Measurements from ENCODE around the gene SORCS1.

SORCS1 gene
- total RNA-seq, result 0 to 1.3 (median 0) reads per million in 9 experiments

DNA sequence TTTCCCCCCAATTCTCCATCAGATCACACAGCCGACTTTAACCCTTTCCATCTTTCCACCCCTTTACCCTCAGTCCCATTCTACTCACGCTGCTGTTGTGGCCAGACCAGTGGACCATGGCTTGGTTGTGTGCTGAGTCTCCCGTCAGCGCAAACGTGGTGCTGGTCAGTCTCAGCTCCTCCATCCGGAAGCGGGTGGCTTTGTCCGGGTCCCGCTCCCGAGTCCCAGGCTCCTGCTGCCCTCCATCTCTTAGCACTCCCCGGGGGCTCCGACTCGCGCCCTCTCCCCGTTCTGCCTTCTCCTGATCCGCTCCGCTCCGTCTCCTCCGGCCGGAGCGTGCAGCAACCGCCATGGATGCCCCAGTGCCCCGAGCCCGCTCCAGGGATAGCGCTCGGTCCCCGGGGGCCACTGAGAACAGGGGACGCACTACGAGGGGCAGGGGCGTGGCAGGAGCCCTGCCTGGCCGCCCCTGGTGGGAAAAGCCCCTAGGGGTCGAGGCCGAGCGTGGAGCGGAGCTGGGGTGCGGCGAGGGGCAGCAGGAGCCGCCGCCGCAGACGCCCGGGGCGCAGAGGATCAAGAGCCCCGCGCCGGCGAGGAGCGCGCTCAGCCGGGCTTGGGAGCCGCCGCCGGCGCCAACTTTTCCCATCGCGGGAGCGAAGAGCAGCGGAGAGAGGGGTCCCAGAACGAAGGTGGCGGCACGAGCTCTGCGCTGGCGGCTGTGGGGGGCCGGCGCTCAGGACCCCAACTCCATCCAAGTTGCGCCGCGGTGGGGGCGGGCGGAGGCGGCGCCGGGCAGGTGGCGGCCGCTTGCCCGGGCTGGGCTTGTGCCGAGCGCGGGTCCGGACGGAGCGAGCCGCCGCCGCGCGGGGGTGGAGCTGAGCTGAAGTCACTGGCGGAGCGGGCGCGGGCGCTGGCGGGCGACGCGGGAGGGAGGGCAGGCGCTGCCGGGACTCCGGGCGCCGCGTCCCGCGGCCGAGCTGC lies at the start of gene SORCS1:
SORCS1 (minus strand) TSS at position 826 of the 981 bp plus-strand sequence.
- ATAC-seq (replicated peaks) (no peak), DNase-seq (no peak)
- Mint-ChIP-seq H3K4me1 (ENCODE audit: low read depth in 2 of 2) (no peaks in the 10 kb centered on the region), H3K9me3 (peaks cover 0 to 2% of the 10 kb centered on the region in 2 donors), H3K36me3 (ENCODE audit: insufficient read depth) (no peaks in the 10 kb centered on the region), H3K4me3 (no peak within 1 kb of the TSS), H3K27me3 (peaks cover 0 to 9% of the 10 kb centered on the region in 2 donors), H3K27ac (no peak within 1 kb of the TSS)

DNA sequence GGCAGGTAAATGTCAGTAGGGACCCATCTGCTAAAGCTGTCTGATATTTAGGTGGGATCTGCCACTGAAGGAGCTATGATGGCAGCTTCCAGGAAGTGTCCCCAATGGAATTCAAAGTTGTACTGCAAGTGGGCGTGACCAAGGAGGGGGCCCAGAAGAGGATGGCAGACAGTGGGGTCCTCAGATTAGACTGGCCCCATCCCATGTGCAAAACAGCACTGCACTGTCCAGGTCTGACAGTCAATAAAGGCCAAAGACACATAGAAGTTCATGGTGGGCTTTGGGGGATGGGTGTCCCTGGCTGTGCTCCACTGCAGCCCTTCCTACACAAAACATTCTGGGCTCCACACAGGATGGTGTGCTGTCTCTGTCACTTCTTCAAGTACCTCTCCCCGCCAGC lies 49.8 kb upstream of the SORCS1 start:
- no peak for DNase-seq
- Mint-ChIP-seq H3K4me1 (ENCODE audit: low read depth in 2 of 2) (no peaks in the 10 kb centered on the region), H3K27me3 (no peaks in the 10 kb centered on the region), H3K4me3 (no peak overlapping the region), H3K36me3 (ENCODE audit: insufficient read depth) (no peaks in the 10 kb centered on the region), H3K27ac (no peak overlapping the region), H3K9me3 (peaks cover 0 to 8% of the 10 kb centered on the region in 2 donors)
- no peak for ATAC-seq (replicated peaks)

DNA sequence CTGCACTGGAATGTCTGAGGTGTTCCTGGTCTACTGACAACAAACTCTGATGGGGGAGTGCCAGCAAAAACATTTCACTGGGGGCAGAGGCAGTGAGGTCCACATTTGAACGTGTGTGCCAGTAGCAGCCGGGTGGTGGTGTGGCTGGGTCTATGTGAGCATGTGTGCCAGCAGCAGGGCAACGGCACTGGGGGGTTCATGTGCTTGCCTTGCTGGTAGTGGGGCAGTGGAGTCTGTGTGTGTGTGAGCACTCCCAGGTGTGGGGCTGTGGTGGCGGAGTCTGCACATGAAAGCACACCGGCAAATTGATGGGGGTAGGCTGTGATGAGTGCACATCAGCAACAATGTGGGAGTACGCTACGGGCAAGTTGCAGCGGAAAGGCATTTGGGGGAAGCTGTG lies 49.4 kb upstream of the SORCS1 start:
- H3K4me3 Mint-ChIP-seq, result no peak overlapping the region

DNA sequence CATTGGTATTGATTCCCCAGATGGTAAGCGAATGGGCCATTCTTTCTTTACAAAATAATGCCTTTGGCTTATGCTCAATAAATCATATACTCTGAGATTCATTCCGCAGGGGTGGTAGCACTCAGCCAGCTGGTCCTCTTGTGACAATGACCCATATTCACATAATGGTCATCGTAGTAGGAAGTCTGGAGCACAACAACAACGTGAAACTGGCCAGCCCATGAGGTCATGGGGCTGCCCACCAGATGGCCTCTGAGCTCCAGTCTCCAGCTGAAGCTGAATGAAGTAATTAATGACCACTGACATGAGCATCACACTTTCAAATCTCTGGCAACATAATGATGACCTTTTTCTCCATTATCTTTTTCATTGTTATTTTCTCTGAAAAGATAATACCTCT lies 42.3 kb upstream of the SORCS1 start:
- Mint-ChIP-seq H3K27me3 (no peaks in the 10 kb centered on the region), H3K9me3 (peaks cover 5 to 20% of the 10 kb centered on the region in 2 donors), H3K36me3 (ENCODE audit: insufficient read depth) (no peaks in the 10 kb centered on the region), H3K27ac (no peak overlapping the region), H3K4me1 (ENCODE audit: low read depth in 2 of 2) (no peaks in the 10 kb centered on the region), H3K4me3 (no peak overlapping the region)
- ATAC-seq (replicated peaks) (no peak), DNase-seq (no peak)

More for the DNA sequence above, 49.4 kb upstream of the SORCS1 start:
- no peaks in the 10 kb centered on the region for H3K27me3 Mint-ChIP-seq
- no peak for DNase-seq
- no peak for ATAC-seq (replicated peaks)
- H3K27ac Mint-ChIP-seq, result no peak overlapping the region
- no peaks in the 10 kb centered on the region for H3K36me3 Mint-ChIP-seq (ENCODE audit: insufficient read depth)
- H3K9me3 Mint-ChIP-seq, result peaks cover 0 to 8% of the 10 kb centered on the region in 2 donors
- no peaks in the 10 kb centered on the region for H3K4me1 Mint-ChIP-seq (ENCODE audit: low read depth in 2 of 2)

DNA sequence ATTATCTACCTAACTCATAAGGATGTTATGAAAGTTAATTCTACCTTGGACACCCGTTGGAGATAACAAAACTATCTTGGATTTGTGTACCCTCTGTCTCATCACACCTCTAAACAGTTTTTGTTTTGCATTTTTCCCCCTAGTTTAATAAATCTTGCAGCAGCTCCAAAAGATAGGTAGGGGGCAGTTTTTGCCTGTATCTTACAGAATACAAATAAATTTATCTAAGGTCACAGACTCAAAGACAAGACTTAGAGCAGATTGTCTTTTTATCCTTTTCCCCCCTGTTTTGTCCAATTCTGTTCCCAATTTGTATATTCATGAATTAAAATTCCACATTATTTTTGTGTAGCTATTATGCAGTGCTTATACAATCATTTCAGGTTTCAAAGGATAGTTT lies 5.0 kb upstream of the SORCS1 start:
- H3K4me1 Mint-ChIP-seq (ENCODE audit: low read depth in 2 of 2), result no peaks in the 10 kb centered on the region
- DNase-seq (no peak), ATAC-seq (replicated peaks) (no peak)
- peaks cover 5 to 9% of the 10 kb centered on the region in 2 donors for H3K9me3 Mint-ChIP-seq
- no peaks in the 10 kb centered on the region for H3K36me3 Mint-ChIP-seq (ENCODE audit: insufficient read depth)
- peaks cover 0 to 9% of the 10 kb centered on the region in 2 donors for H3K27me3 Mint-ChIP-seq
- H3K27ac Mint-ChIP-seq, result no peak overlapping the region
- H3K4me3 Mint-ChIP-seq, result no peak overlapping the region

- DNase-seq (no peak), ATAC-seq (replicated peaks) (no peak)
- no peaks in the 10 kb centered on the region for H3K36me3 Mint-ChIP-seq (ENCODE audit: insufficient read depth)
- no peak overlapping the region for H3K27ac Mint-ChIP-seq
- no peak overlapping the region for H3K4me3 Mint-ChIP-seq
- peaks cover 5 to 9% of the 10 kb centered on the region in 2 donors for H3K9me3 Mint-ChIP-seq
- no peaks in the 10 kb centered on the region for H3K4me1 Mint-ChIP-seq (ENCODE audit: low read depth in 2 of 2)
- H3K27me3 Mint-ChIP-seq, result peaks cover 0 to 9% of the 10 kb centered on the region in 2 donors
These were observed 4.2 kb upstream of the SORCS1 start for GRCh38 chr10:107168738-107169137.

GRCh38 chr10:107166403-107166802 lies 1.9 kb upstream of the SORCS1 start:
- H3K4me1 Mint-ChIP-seq (ENCODE audit: low read depth in 2 of 2), result no peaks in the 10 kb centered on the region
- H3K27ac Mint-ChIP-seq, result no peak overlapping the region
- no peak overlapping the region for H3K4me3 Mint-ChIP-seq
- no peak for ATAC-seq (replicated peaks)
- H3K9me3 Mint-ChIP-seq, result peaks cover 0 to 2% of the 10 kb centered on the region in 2 donors
- H3K36me3 Mint-ChIP-seq (ENCODE audit: insufficient read depth), result no peaks in the 10 kb centered on the region
- no peak for DNase-seq
- H3K27me3 Mint-ChIP-seq, result peaks cover 0 to 9% of the 10 kb centered on the region in 2 donors

DNA sequence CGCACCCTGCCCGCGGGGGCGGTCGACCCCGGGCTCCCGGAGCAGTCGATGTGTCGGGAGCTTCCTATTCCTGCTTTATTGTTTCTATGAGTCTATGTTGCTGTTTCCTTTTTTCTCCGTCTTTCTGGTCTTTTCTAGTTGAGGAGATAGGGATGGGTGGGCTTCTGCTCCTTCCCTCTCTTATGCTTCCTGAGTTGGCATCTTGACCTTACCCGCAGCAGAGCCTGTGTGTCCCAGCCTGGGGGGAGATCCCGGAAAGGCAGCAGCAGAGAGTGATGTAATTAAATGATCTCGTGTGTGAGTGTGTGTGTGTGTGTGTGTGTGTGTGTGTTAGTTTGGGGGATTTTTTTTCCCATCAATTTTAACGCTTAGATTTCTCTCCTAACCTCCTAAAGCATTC lies 486 bp upstream of the SORCS1 start:
- DNase-seq (no peak), ATAC-seq (replicated peaks) (no peak)
- Mint-ChIP-seq H3K27ac (no peak overlapping the region), H3K4me1 (ENCODE audit: low read depth in 2 of 2) (no peaks in the 10 kb centered on the region), H3K9me3 (peaks cover 0 to 2% of the 10 kb centered on the region in 2 donors), H3K27me3 (peaks cover 0 to 9% of the 10 kb centered on the region in 2 donors), H3K4me3 (no peak overlapping the region), H3K36me3 (ENCODE audit: insufficient read depth) (no peaks in the 10 kb centered on the region)

GRCh38 chr10:107163076-107163855 lies 1.2 kb downstream of the SORCS1 start:
- H3K27ac Mint-ChIP-seq, result no peak overlapping the region
- no peak overlapping the region for H3K4me3 Mint-ChIP-seq
- no peaks in the 10 kb centered on the region for H3K36me3 Mint-ChIP-seq (ENCODE audit: insufficient read depth)
- peaks cover 0 to 2% of the 10 kb centered on the region in 2 donors for H3K9me3 Mint-ChIP-seq
- no peak for DNase-seq
- ATAC-seq (replicated peaks), result no peak
- no peaks in the 10 kb centered on the region for H3K4me1 Mint-ChIP-seq (ENCODE audit: low read depth in 2 of 2)
- peaks cover 0 to 9% of the 10 kb centered on the region in 2 donors for H3K27me3 Mint-ChIP-seq

GRCh38 chr10:107160866-107161265 lies 3.6 kb downstream of the SORCS1 start:
- ATAC-seq (replicated peaks) (no peak), DNase-seq (no peak)
- Mint-ChIP-seq H3K27ac (no peak overlapping the region), H3K9me3 (peaks cover 2 to 6% of the 10 kb centered on the region in 2 donors), H3K4me1 (ENCODE audit: low read depth in 2 of 2) (no peaks in the 10 kb centered on the region), H3K36me3 (ENCODE audit: insufficient read depth) (no peaks in the 10 kb centered on the region), H3K27me3 (peaks cover 0 to 9% of the 10 kb centered on the region in 2 donors), H3K4me3 (no peak overlapping the region)

DNA sequence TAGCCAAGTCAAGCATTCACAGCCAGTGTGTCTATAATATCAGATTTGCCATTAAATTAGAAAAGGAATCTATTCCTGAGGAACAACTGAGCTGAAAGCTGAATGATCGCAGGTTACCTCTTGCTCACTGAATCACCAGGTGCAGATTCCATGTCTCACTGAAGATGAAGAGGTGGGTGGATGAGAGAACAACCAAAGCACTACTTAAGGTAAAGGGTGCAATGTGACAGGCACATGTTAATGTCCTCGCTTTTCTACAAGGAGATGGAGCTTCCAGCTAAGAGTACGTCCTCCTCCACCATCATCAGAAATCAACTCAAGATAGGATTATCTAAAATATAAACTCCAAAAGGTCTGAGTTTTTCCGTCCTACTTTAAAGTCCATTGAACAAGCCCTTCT lies 4.6 kb downstream of the SORCS1 start:
- Mint-ChIP-seq H3K36me3 (ENCODE audit: insufficient read depth) (no peaks in the 10 kb centered on the region), H3K27ac (no peak overlapping the region), H3K4me1 (ENCODE audit: low read depth in 2 of 2) (no peaks in the 10 kb centered on the region), H3K9me3 (peaks cover under 1 to 6% of the 10 kb centered on the region in 2 donors), H3K27me3 (peaks cover 0 to 3% of the 10 kb centered on the region in 2 donors), H3K4me3 (no peak overlapping the region)
- ATAC-seq (replicated peaks), result no peak
- DNase-seq, result no peak

DNA sequence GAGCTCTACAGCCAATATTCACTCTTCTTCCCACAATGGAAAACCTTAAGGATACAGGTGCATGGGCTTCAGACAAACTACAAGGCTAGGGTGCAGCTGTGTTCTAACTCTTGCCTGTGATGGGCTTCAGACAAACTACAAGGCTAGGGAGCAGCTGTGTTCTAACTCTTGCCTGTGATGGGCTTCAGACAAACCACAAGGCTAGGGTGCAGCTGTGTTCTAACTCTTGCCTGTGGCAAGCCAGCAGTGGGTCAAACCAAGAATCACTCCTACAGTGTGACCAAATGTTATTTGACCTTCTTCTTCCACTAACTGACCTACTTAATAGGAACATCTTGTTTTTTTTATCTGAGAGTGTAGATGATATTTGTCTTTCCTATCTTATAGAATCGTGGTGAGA lies 7.4 kb downstream of the SORCS1 start:
- ATAC-seq (replicated peaks) (no peak), DNase-seq (no peak)
- H3K4me3 Mint-ChIP-seq, result no peak overlapping the region
- no peaks in the 10 kb centered on the region for H3K36me3 Mint-ChIP-seq (ENCODE audit: insufficient read depth)
- no peak overlapping the region for H3K27ac Mint-ChIP-seq
- no peaks in the 10 kb centered on the region for H3K4me1 Mint-ChIP-seq (ENCODE audit: low read depth in 2 of 2)
- H3K27me3 Mint-ChIP-seq, result no peaks in the 10 kb centered on the region
- H3K9me3 Mint-ChIP-seq, result peaks cover 7 to 16% of the 10 kb centered on the region in 2 donors

DNA sequence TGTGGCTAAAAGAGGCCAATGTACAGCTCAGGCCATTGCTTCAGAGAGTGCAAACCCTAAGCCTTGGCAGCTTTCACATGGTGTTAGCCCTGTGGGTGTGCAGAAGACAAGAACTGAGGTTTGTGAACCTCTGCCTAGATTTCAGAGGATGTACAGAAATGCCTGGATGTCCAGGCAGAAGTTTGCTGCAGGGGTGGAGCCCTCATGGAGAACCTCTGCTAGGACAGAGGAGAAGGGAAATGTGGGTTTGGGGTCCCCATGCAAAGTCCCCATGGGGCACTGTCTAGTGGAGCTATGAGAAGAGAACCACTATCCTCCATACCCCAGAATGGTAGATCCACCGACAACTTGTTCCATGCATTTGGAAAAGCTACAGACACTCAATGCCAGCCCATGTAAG lies 12.4 kb downstream of the SORCS1 start:
- no peak overlapping the region for H3K27ac Mint-ChIP-seq
- H3K36me3 Mint-ChIP-seq (ENCODE audit: insufficient read depth), result no peaks in the 10 kb centered on the region
- ATAC-seq (replicated peaks) (no peak), DNase-seq (no peak)
- H3K9me3 Mint-ChIP-seq, result peaks cover 20 to 32% of the 10 kb centered on the region in 2 donors
- H3K4me1 Mint-ChIP-seq (ENCODE audit: low read depth in 2 of 2), result no peaks in the 10 kb centered on the region
- H3K27me3 Mint-ChIP-seq, result no peaks in the 10 kb centered on the region
- no peak overlapping the region for H3K4me3 Mint-ChIP-seq

Measured in effector memory CD8-positive, alpha-beta T cell (primary cell).